Keratinocyte (primary cell): ENCODE measurements around the gene TENM3. TPM values are rescaled to one million over a fixed set of nuclear protein-coding genes. Genes with fewer than 3 reads are reported as not detected.

Experiments used
- DNase-seq: peaks from one replicate; pipeline ENCODE4 v3.0.0-alpha.2; 2011; ENCODE audit warnings: low read depth, missing footprints, low spot score
- FAIRE-seq: peaks from 2 replicates; lab custom pipeline; 2011; peaks lifted over from hg19 to GRCh38; lab: Jason Lieb, UNC
- H2AFZ ChIP-seq: 2 replicates; pipeline ENCODE4 v1.6.0; 2012; ENCODE audit warnings: low read length, control low read depth, inconsistent platforms; ENCODE audit not compliant: control insufficient read depth
- H3K27ac ChIP-seq: 2 replicates; pipeline ENCODE4 v1.5.1; 2011; ENCODE audit warnings: low read length; ENCODE audit not compliant: control insufficient read depth, insufficient read depth
- H3K27me3 ChIP-seq: 3 replicates; pipeline ENCODE4 v1.6.0; 2011; ENCODE audit warnings: low read length; ENCODE audit not compliant: control insufficient read depth, insufficient read depth; ENCODE audit errors: extremely low read depth
- H3K36me3 ChIP-seq, 2 experiments: 2 replicates in 1 of 2; 3 replicates in 1 of 2; pipeline ENCODE4 v1.5.1; 2011; ENCODE audit warnings: low read length in 2 of 2, mild to moderate bottlenecking in 1 of 2; ENCODE audit not compliant: control insufficient read depth in 2 of 2, insufficient read depth in 2 of 2; ENCODE audit errors: extremely low read depth in 1 of 2
- H3K4me1 ChIP-seq: 3 replicates; pipeline ENCODE4 v1.5.1; 2011; ENCODE audit warnings: low read length; ENCODE audit not compliant: control insufficient read depth, insufficient read depth; ENCODE audit errors: extremely low read depth
- H3K4me2 ChIP-seq: 3 replicates; pipeline ENCODE4 v1.6.0; 2011; ENCODE audit warnings: low read depth, low read length; ENCODE audit not compliant: control insufficient read depth, insufficient read depth; ENCODE audit errors: extremely low read depth
- H3K4me3 ChIP-seq, 3 experiments: fragments of 200-600 bp in 1 of 3; sonication (generic) in 1 of 3; 2 replicates in 2 of 3; 3 replicates in 1 of 3; pipeline ENCODE4 v1.5.1; 2011 to 2016; ENCODE audit warnings: low read length in 3 of 3, mild to moderate bottlenecking in 3 of 3, control low read depth in 2 of 3, inconsistent platforms in 1 of 3, low read depth in 1 of 3, mixed read lengths in 1 of 3, mixed run types in 1 of 3, moderate library complexity in 1 of 3; ENCODE audit not compliant: control insufficient read depth in 2 of 3, insufficient read depth in 2 of 3; ENCODE audit errors: extremely low read depth in 1 of 3
- H3K79me2 ChIP-seq: 2 replicates; pipeline ENCODE4 v1.6.0; 2012; ENCODE audit warnings: low read length; ENCODE audit not compliant: control insufficient read depth, insufficient read depth
- H3K9ac ChIP-seq: 3 replicates; pipeline ENCODE4 v1.6.0; 2011; ENCODE audit warnings: low read length; ENCODE audit not compliant: control insufficient read depth, insufficient read depth; ENCODE audit errors: extremely low read depth
- H3K9me1 ChIP-seq: 3 replicates; pipeline ENCODE4 v1.6.0; 2011; ENCODE audit warnings: low read length; ENCODE audit not compliant: control insufficient read depth, insufficient read depth; ENCODE audit errors: extremely low read depth
- H3K9me3 ChIP-seq: 2 replicates; pipeline ENCODE4 v1.5.1; 2012; ENCODE audit warnings: low read depth, low read length; ENCODE audit not compliant: control insufficient read depth
- H4K20me1 ChIP-seq: 3 replicates; pipeline ENCODE4 v1.6.0; 2011; ENCODE audit warnings: low read length; ENCODE audit not compliant: control insufficient read depth, insufficient read depth; ENCODE audit errors: extremely low read depth
- EZH2 ChIP-seq: IDR thresholded peaks from one replicate; pipeline ENCODE4 v1.6.1; 2012; ENCODE audit warnings: inconsistent platforms, mild to moderate bottlenecking, low read length, moderate library complexity
- dilution Hi-C: fragments of 300-500 bp; cut with MboI; formaldehyde crosslinking; loops from one replicate; pipeline ENCODE4 v1.7.0; 2020; ENCODE audit warnings: low sequenced_read_pairs; ENCODE audit not compliant: extremely low pct_ligation_motif_present
- polyA plus RNA-seq, 5 experiments: library from polyadenylated mRNA; depleted of rRNA in 3 of 5; stranded (reverse) in 3 of 5; stranded (forward) in 1 of 5; unstranded in 1 of 5; fragments of >200 nt; gene quantifications; 1 replicate in 1 of 5; 2 replicates in 3 of 5; 3 replicates in 1 of 5; pipeline versions ENCODE4 v1.2.1 to v1.2.3, GENCODE V29; 2011 to 2012; ENCODE audit warnings: missing spikeins in 2 of 5, low read depth in 1 of 5, low replicate concordance in 1 of 5
- TF ChIP-seq, protein P1 (sequence below), 3 experiments: IDR thresholded peaks in 1 of 3; conservative IDR thresholded peaks in 1 of 3; optimal IDR thresholded peaks in 1 of 3; 2 replicates in 2 of 3; 3 replicates in 1 of 3; pipeline versions ENCODE3 to v1.5.1; 2011; ENCODE audit warnings: low read length in 3 of 3, mild to moderate bottlenecking in 3 of 3, moderate library complexity in 2 of 3, control low read depth in 1 of 3, inconsistent platforms in 1 of 3; ENCODE audit not compliant: insufficient read depth in 2 of 3; ENCODE audit errors: extremely low read depth in 1 of 3

The TENM3 gene
- polyA plus RNA-seq, 1 donor (not counting 4 experiments of a cell fraction or from before 2014, with no cell fraction given), result 17.0 TPM

DNA sequence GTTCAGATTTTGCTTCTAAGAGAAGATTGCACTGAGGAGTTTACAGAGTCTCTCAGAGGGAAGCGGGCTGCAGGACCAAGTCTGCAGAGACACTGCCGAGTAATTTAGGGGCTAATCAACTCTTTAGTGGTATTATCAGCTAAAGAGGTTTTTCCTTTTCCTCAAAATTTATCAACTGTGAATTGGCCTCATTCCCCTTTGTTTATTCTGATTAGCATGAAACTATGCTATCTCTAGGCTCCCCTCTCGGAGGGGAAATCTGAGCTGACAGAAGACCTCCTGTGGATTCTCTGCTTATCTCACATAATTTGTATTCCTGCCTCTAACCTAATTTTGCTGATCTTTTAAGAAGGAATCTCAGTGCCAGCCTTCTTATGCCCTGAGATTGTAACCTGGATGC is 473.0 kb downstream of the TENM3 start:
- Histone ChIP-seq H3K4me1 (no peaks in the 10 kb centered on the region), H3K9me3 (no peaks in the 10 kb centered on the region)
- dilution Hi-C loops, result no loop called here

DNA sequence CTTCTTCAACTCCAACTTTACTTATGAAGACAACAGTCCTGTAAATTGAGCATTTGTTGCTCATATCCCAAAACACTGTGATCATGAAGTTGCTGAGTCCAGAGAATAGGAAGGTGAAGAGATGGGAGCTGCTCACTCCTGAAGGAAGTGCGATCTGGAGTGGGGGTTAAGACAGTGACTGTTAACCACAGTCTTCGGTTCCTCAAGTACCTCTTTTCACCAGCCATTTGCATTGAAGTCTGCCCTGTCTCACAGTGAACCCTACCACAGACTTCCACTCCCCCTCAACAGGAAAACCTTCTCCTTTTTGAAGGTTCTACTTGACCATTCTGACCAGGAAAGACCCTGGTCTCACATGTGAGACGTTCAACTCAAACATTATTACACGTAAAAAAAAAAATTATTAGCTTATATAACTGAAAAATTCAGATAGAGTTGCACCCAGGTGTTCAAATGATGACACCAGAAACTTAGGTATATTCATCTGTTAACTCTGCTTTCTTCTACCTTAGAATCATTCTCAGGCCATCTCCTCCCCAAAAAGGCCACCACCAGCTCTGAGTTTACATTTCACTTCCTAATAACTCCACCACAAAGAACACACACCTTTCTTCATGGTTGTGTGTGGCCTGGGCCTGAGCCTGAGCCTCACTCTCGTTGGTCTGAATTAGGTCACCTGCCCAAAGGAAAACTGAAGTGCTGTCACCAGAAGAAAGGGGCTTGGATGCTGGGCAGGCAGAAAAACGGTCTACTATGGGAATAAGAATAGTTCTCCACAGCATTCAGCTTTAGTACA is 474.8 kb downstream of the TENM3 start:
- H3K4me3 ChIP-seq, result no peak overlapping the region
- no peak overlapping the region for H3K4me2 ChIP-seq
- FAIRE-seq, result no peak
- no peak overlapping the region for H3K9ac ChIP-seq
- H3K9me1 ChIP-seq, result no peaks in the 10 kb centered on the region
- H3K9me3 ChIP-seq, result no peaks in the 10 kb centered on the region
- peaks cover 0 to 3% of the 10 kb centered on the region in 2 experiments for H3K36me3 ChIP-seq
- no peak for DNase-seq
- dilution Hi-C loops, result no loop called here
- H3K4me1 ChIP-seq, result no peaks in the 10 kb centered on the region
- no peaks in the 10 kb centered on the region for H3K79me2 ChIP-seq
- H4K20me1 ChIP-seq, result no peaks in the 10 kb centered on the region
- no peak overlapping the region for H3K27ac ChIP-seq
- no peak overlapping the region for H2AFZ ChIP-seq
- no peak for TF ChIP-seq EZH2
- TF ChIP-seq, protein P1, sequence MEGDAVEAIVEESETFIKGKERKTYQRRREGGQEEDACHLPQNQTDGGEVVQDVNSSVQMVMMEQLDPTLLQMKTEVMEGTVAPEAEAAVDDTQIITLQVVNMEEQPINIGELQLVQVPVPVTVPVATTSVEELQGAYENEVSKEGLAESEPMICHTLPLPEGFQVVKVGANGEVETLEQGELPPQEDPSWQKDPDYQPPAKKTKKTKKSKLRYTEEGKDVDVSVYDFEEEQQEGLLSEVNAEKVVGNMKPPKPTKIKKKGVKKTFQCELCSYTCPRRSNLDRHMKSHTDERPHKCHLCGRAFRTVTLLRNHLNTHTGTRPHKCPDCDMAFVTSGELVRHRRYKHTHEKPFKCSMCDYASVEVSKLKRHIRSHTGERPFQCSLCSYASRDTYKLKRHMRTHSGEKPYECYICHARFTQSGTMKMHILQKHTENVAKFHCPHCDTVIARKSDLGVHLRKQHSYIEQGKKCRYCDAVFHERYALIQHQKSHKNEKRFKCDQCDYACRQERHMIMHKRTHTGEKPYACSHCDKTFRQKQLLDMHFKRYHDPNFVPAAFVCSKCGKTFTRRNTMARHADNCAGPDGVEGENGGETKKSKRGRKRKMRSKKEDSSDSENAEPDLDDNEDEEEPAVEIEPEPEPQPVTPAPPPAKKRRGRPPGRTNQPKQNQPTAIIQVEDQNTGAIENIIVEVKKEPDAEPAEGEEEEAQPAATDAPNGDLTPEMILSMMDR (optimal IDR thresholded peaks at IDR 0.05 in 1 of 3, IDR thresholded peaks at IDR 0.05 in 1 of 3, conservative IDR thresholded peaks at IDR 0.05 in 1 of 3; ENCODE audit: extremely low read depth in 1 of 3, insufficient read depth in 2 of 3, low read length in 3 of 3), result no peak
- H3K27me3 ChIP-seq, result no peaks in the 10 kb centered on the region

More for the DNA sequence above, 473.0 kb downstream of the TENM3 start:
- no peak overlapping the region for H3K27ac ChIP-seq
- no peaks in the 10 kb centered on the region for H3K9me1 ChIP-seq
- no peaks in the 10 kb centered on the region for H3K79me2 ChIP-seq
- no peak overlapping the region for H3K4me3 ChIP-seq
- H3K9ac ChIP-seq, result no peak overlapping the region
- H3K36me3 ChIP-seq, result peaks cover 0 to 3% of the 10 kb centered on the region in 2 experiments
- no peak overlapping the region for H2AFZ ChIP-seq
- DNase-seq (no peak), FAIRE-seq (no peak)
- no peaks in the 10 kb centered on the region for H3K27me3 ChIP-seq
- no peak for TF ChIP-seq EZH2
- TF ChIP-seq, protein P1 (optimal IDR thresholded peaks at IDR 0.05 in 1 of 3, IDR thresholded peaks at IDR 0.05 in 1 of 3, conservative IDR thresholded peaks at IDR 0.05 in 1 of 3; ENCODE audit: extremely low read depth in 1 of 3, insufficient read depth in 2 of 3, low read length in 3 of 3), result no peak
- no peak overlapping the region for H3K4me2 ChIP-seq
- H4K20me1 ChIP-seq, result no peaks in the 10 kb centered on the region
